Osteocyte (in vitro differentiated cells): ENCODE measurements around the gene RARA. TPM values are rescaled to one million over a fixed set of nuclear protein-coding genes. Genes with fewer than 3 reads are reported as not detected.
A peak's percentile ranks its signal among the peaks of the same experiment; 100 is the strongest.

Source experiments
- DNase-seq: peaks from one replicate; pipeline ENCODE4 v3.0.0; 2021; ENCODE audit warnings: mixed read lengths; ENCODE audit not compliant: unreplicated experiment; ENCODE audit errors: extremely low spot score
- H3K27ac Mint-ChIP-seq: one replicate; pipeline ENCODE4 v1.8.0; 2021; ENCODE audit warnings: mild to moderate bottlenecking, mixed read lengths; ENCODE audit not compliant: unreplicated experiment
- H3K27me3 Mint-ChIP-seq: one replicate; pipeline ENCODE4 v1.8.0; 2021; ENCODE audit warnings: mixed read lengths; ENCODE audit not compliant: unreplicated experiment
- H3K36me3 Mint-ChIP-seq: one replicate; pipeline ENCODE4 v1.8.0; 2021; ENCODE audit warnings: mixed read lengths; ENCODE audit not compliant: unreplicated experiment
- H3K4me1 Mint-ChIP-seq: one replicate; pipeline ENCODE4 v1.8.0; 2021; ENCODE audit warnings: mixed read lengths; ENCODE audit not compliant: unreplicated experiment
- H3K4me3 Mint-ChIP-seq: one replicate; pipeline ENCODE4 v1.8.0; 2021; ENCODE audit warnings: mild to moderate bottlenecking, moderate library complexity, mixed read lengths; ENCODE audit not compliant: unreplicated experiment
- H3K9me3 Mint-ChIP-seq: one replicate; pipeline ENCODE4 v1.8.0; 2021; ENCODE audit warnings: mixed read lengths; ENCODE audit not compliant: unreplicated experiment
- total RNA-seq: library from RNA; stranded (reverse); gene quantifications from 2 replicates; pipeline ENCODE4 v1.2.1, GENCODE V29; 2021
- TF ChIP-seq, protein P1 (sequence below): fragments of 200-600 bp; sonication (generic); IDR thresholded peaks from 2 replicates; pipeline ENCODE4 v1.5.0; 2021; ENCODE audit warnings: antibody characterized with exemption, mild to moderate bottlenecking, moderate library complexity

Gene RARA
- total RNA-seq, 1 donor from 2014 or later, result 62.6 TPM

- no peak for DNase-seq
- Mint-ChIP-seq H3K9me3 (no peaks in the 10 kb centered on the region), H3K27ac (no peak overlapping the region), H3K27me3 (no peaks in the 10 kb centered on the region), H3K36me3 (no peaks in the 10 kb centered on the region), H3K4me1 (peaks cover 23% of the 10 kb centered on the region), H3K4me3 (no peak overlapping the region)
- TF ChIP-seq, protein P1, sequence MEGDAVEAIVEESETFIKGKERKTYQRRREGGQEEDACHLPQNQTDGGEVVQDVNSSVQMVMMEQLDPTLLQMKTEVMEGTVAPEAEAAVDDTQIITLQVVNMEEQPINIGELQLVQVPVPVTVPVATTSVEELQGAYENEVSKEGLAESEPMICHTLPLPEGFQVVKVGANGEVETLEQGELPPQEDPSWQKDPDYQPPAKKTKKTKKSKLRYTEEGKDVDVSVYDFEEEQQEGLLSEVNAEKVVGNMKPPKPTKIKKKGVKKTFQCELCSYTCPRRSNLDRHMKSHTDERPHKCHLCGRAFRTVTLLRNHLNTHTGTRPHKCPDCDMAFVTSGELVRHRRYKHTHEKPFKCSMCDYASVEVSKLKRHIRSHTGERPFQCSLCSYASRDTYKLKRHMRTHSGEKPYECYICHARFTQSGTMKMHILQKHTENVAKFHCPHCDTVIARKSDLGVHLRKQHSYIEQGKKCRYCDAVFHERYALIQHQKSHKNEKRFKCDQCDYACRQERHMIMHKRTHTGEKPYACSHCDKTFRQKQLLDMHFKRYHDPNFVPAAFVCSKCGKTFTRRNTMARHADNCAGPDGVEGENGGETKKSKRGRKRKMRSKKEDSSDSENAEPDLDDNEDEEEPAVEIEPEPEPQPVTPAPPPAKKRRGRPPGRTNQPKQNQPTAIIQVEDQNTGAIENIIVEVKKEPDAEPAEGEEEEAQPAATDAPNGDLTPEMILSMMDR, result no peak
These were observed 2.6 kb upstream of the RARA start for GRCh38 chr17:40306395-40306794.

DNA sequence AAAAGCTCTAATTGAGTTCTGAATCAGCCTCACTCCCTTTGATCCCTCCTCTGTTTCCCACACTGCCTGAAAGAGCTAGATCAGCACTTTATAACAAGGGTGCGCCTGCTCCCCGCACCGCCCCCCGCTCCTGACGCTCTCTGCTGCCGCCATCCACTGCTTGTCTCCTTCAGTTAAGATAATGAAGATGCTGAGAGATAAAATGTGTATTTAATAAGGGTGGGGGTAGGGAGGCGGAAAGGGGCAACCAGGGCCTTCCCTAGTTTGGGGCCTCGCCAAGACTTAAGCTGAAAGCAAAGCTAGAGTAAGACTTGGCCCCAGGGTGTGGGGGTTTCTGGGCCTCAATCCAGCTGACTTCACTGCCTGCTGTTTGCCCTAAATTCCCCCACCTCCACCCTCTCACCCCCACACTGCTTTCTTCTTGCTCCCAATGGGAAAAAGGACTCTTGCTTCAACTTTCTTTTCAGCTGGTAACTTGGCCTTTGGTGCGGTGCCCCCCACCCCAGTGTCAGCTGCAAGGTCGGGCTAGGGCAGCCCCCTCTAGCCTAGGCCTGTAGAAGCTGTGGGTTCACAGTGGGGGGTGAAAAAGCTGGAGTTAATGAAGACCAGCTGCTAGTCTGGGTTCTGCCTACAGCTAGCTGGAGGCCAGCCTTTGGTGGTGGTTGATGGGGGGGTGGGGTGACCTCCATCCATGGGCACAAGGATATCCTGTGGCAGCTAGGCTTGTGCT is 1.8 kb upstream of the RARA start:
- Mint-ChIP-seq H3K4me1 (peaks cover 23% of the 10 kb centered on the region), H3K36me3 (no peaks in the 10 kb centered on the region), H3K9me3 (no peaks in the 10 kb centered on the region), H3K4me3 (no peak overlapping the region), H3K27me3 (no peaks in the 10 kb centered on the region), H3K27ac (no peak overlapping the region)
- no peak for DNase-seq
- TF ChIP-seq, protein P1, result no peak

GRCh38 chr17:40307740-40308239 is 1.2 kb upstream of the RARA start:
- H3K4me3 Mint-ChIP-seq, result no peak overlapping the region
- H3K27me3 Mint-ChIP-seq, result no peaks in the 10 kb centered on the region
- H3K27ac Mint-ChIP-seq, result no peak overlapping the region
- H3K4me1 Mint-ChIP-seq, result peaks cover 23% of the 10 kb centered on the region
- no peak for DNase-seq
- H3K9me3 Mint-ChIP-seq, result no peaks in the 10 kb centered on the region
- no peaks in the 10 kb centered on the region for H3K36me3 Mint-ChIP-seq
- TF ChIP-seq, protein P1, result no peak

- Mint-ChIP-seq H3K27ac (peak overlapping the region; percentile 95), H3K36me3 (no peaks in the 10 kb centered on the region), H3K27me3 (no peaks in the 10 kb centered on the region), H3K9me3 (no peaks in the 10 kb centered on the region), H3K4me1 (peaks cover 10% of the 10 kb centered on the region), H3K4me3 (no peak overlapping the region)
- no peak for DNase-seq
- TF ChIP-seq, protein P1, result no peak
These were observed 1.1 kb downstream of the RARA start for GRCh38 chr17:40309949-40310510.

- DNase-seq, result no peak
- Mint-ChIP-seq H3K27ac (peak overlapping the region; percentile 95), H3K27me3 (no peaks in the 10 kb centered on the region), H3K9me3 (no peaks in the 10 kb centered on the region), H3K4me1 (peaks cover 18% of the 10 kb centered on the region), H3K4me3 (peak overlapping the region; percentile 35), H3K36me3 (no peaks in the 10 kb centered on the region)
- TF ChIP-seq, protein P1, result no peak
These were observed 2.0 kb downstream of the RARA start for GRCh38 chr17:40310882-40311391.
